Urinary bladder (tissue), 4 donors: ENCODE measurements around the gene OSTN. TPM values are rescaled to one million over a fixed set of nuclear protein-coding genes. Genes with fewer than 3 reads are reported as not detected.

ENCODE experiments used
- DNase-seq: peaks from one replicate; pipeline ENCODE4 v3.0.0-alpha.2; 2015; ENCODE audit errors: extremely low spot score
- H3K27ac ChIP-seq: one replicate; pipeline ENCODE4 v1.5.1; 2013; ENCODE audit warnings: low read depth, mild to moderate bottlenecking, moderate library complexity
- H3K36me3 ChIP-seq: one replicate; pipeline ENCODE4 v1.6.1; 2013; ENCODE audit warnings: mild to moderate bottlenecking, moderate library complexity; ENCODE audit not compliant: insufficient read depth
- H3K4me1 ChIP-seq: one replicate; pipeline ENCODE4 v1.6.1; 2013; ENCODE audit warnings: mild to moderate bottlenecking, moderate library complexity; ENCODE audit not compliant: insufficient read depth
- H3K4me3 ChIP-seq: one replicate; pipeline ENCODE4 v1.5.1; 2013; ENCODE audit warnings: low read depth, low read length
- WGBS: extraction: QIAGEN DNeasy Blood & Tissue Kit; methylation state at CpG from one replicate; pipeline ENCODE4 v1.1.7; 2013; 5-methylcytosine and 5-hydroxymethylcytosine counted together
- polyA plus RNA-seq: library from polyadenylated mRNA; stranded (reverse); fragments of 200-250 nt; gene quantifications from one replicate; pipeline ENCODE4 v1.2.3, GENCODE V29; 2013
- total RNA-seq: library from RNA; depleted of rRNA; stranded (reverse); fragments of >200 nt; gene quantifications from one replicate; pipeline ENCODE4 v1.2.3, GENCODE V29; 2014
- donor health status: healthy with polysubstance abuse.
- donor health status: healthy.

The OSTN gene
- total and polyA plus RNA-seq, 2 donors = 0.06 to 13.9 TPM

GRCh38 chr3:191294291-191294690 lies 95.2 kb downstream of the OSTN start:
- Histone ChIP-seq H3K4me1 (no peaks in the 10 kb centered on the region), H3K27ac (no peak overlapping the region), H3K4me3 (no peak overlapping the region), H3K36me3 (no peaks in the 10 kb centered on the region)
- no peak for DNase-seq
- WGBS = 99% methylated on average over 1 of the region's 1 CpG

- no peak overlapping the region for H3K4me3 ChIP-seq
- DNase-seq = no peak
- no peaks in the 10 kb centered on the region for H3K36me3 ChIP-seq
- H3K27ac ChIP-seq = no peak overlapping the region
- H3K4me1 ChIP-seq = no peaks in the 10 kb centered on the region
- 61% methylated on average over 4 of the region's 4 CpGs for WGBS
Observed at GRCh38 chr3:191296041-191296541, 97.0 kb downstream of the OSTN start.

- H3K4me3 ChIP-seq = no peak overlapping the region
Observed at GRCh38 chr3:191298846-191299245, 99.8 kb downstream of the OSTN start.

GRCh38 chr3:191300422-191300821 lies 101.4 kb downstream of the OSTN start:
- H3K27ac ChIP-seq = no peak overlapping the region
- no peaks in the 10 kb centered on the region for H3K36me3 ChIP-seq
- H3K4me1 ChIP-seq = no peaks in the 10 kb centered on the region
- 74% methylated on average over 1 of the region's 1 CpG for WGBS
- no peak overlapping the region for H3K4me3 ChIP-seq
- no peak for DNase-seq

More at GRCh38 chr3:191298846-191299245, 99.8 kb downstream of the OSTN start:
- no peak for DNase-seq
- Histone ChIP-seq H3K4me1 (no peaks in the 10 kb centered on the region), H3K36me3 (no peaks in the 10 kb centered on the region), H3K27ac (no peak overlapping the region)

- 87% methylated on average over 1 of the region's 1 CpG for WGBS
- no peak overlapping the region for H3K4me3 ChIP-seq
Observed at GRCh38 chr3:191301017-191301416, 102.0 kb downstream of the OSTN start.

DNA sequence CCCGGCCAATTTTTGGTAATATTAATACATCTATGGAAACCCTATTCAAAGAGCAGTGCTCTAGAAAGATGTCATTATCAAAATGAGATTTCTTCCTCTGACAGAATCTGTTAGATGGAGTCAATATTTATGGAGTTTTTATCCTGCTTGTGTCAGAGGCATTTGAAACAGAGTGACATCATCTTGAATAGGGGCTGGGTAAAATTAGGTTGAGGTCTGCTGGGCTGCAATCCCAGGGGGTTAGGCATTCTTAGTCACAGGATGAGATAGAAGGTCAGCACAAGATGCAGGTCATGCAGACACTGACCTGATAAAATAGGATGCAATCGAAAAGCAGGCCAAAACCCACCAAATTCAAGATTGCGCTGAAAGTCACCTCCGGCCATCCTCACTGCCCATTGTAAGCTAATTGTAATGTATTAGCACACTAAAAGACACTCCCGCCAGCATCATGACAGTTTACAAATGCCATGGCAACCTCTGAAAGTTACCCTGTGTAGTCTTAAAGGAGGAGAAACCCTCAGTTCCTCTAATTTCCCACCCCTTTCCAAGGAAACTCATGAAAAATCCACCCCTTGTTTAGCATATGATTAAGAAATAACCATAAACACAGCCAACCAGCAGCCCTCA lies 102.9 kb downstream of the OSTN start:
- no peak overlapping the region for H3K27ac ChIP-seq
- no peak overlapping the region for H3K4me3 ChIP-seq
- 95% methylated on average over 5 of the region's 5 CpGs for WGBS
- H3K4me1 ChIP-seq = no peaks in the 10 kb centered on the region
- no peak for DNase-seq
- H3K36me3 ChIP-seq = no peaks in the 10 kb centered on the region

More at GRCh38 chr3:191301017-191301416, 102.0 kb downstream of the OSTN start:
- Histone ChIP-seq H3K4me1 (no peaks in the 10 kb centered on the region), H3K36me3 (no peaks in the 10 kb centered on the region), H3K27ac (no peak overlapping the region)
- no peak for DNase-seq

GRCh38 chr3:191302451-191302850 lies 103.4 kb downstream of the OSTN start:
- Histone ChIP-seq H3K4me1 (no peaks in the 10 kb centered on the region), H3K27ac (no peak overlapping the region), H3K4me3 (no peak overlapping the region), H3K36me3 (no peaks in the 10 kb centered on the region)
- no peak for DNase-seq
- 75% methylated on average over 2 of the region's 2 CpGs for WGBS

DNA sequence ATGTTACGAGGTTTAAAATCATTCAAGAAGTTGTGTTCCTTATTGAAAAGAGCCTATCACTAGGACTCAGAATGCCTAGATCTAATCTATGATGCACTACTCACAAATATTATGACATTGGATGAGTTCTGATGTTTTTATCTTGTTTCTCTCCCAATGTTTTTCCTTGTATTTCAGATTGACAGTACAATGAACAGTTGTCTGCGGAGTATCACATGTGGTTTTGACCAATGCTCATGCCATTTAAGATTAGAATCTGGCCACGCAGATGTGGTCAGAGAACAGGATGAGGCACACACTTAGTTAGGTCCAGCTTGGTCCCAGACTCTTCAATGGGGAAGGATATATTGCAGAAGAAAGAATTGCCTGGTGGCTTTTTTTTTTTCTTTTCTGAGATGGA lies 104.6 kb downstream of the OSTN start:
- no peak for DNase-seq
- no peaks in the 10 kb centered on the region for H3K36me3 ChIP-seq
- H3K4me3 ChIP-seq = no peak overlapping the region
- H3K27ac ChIP-seq = no peak overlapping the region
- H3K4me1 ChIP-seq = no peaks in the 10 kb centered on the region
- WGBS = 77% methylated on average over 3 of the region's 3 CpGs

DNA sequence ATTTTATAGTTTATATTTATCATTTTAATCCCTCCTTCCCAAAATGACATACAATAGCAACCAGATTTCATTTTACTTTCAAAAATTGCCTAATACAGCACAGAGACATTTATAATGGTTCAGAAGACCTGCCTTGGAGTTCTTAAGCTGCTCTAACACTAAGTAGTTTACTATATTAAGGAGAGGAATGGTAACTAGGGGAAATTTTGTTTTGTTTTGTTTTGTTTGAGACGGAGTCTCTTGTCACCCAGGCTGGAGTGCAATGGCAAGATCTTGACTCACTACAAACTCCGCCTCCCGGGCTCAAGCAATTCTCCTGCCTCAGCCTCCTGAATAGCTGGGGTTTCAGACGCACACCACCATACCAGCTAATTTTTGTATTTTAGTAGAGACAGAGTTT lies 107.4 kb downstream of the OSTN start:
- WGBS = 83% methylated on average over 4 of the region's 4 CpGs
- no peak overlapping the region for H3K4me3 ChIP-seq
- H3K36me3 ChIP-seq = no peaks in the 10 kb centered on the region
- no peaks in the 10 kb centered on the region for H3K4me1 ChIP-seq
- DNase-seq = no peak
- H3K27ac ChIP-seq = no peak overlapping the region

DNA sequence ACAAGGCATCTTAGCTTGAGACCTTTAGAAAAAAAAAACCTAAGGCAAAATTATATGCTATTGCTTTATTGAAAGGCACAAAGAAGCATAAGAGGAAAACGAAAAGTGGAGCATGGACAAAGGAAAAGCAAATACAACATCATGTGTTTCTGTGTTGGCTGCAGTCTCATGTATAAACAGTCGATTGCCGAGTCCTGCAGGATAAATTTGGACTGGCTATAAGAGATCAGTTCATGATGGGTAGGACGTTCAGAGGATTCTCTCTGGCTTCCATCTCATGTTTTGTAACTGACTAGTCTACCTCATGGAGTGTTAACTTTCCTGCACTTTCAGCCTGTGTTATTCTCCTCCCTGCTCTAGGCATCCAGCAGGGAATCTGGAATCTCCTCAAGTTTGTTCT lies 108.3 kb downstream of the OSTN start:
- DNase-seq = no peak
- Histone ChIP-seq H3K4me1 (no peaks in the 10 kb centered on the region), H3K36me3 (no peaks in the 10 kb centered on the region), H3K27ac (no peak overlapping the region), H3K4me3 (no peak overlapping the region)
- WGBS = 56% methylated on average over 4 of the region's 4 CpGs

DNA sequence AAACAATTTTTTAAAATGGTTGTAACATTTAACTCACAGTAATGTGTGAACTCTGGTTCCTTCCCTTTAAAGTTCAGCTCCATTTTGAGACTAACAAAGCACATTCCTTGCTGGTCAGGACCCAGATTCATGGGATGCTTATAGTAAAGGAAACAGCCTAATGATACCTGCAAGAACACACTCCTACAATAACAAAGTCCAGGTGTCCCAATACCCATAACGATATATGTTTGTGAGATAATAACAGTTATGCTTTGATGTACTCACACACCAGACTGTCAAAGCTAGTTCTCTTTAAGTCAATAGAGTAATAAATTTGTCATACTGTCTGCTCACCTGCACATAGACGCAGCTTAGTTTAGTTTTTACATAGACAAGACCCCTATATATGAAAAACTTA lies 114.3 kb downstream of the OSTN start:
- no peak for DNase-seq
- H3K27ac ChIP-seq = no peak overlapping the region
- H3K4me1 ChIP-seq = no peaks in the 10 kb centered on the region
- 88% methylated on average over 2 of the region's 2 CpGs for WGBS
- no peaks in the 10 kb centered on the region for H3K36me3 ChIP-seq
- no peak overlapping the region for H3K4me3 ChIP-seq

GRCh38 chr3:191314109-191314728 lies 115.2 kb downstream of the OSTN start:
- no peak overlapping the region for H3K4me3 ChIP-seq
- 80% methylated on average over 5 of the region's 5 CpGs for WGBS
- no peak overlapping the region for H3K27ac ChIP-seq
- no peaks in the 10 kb centered on the region for H3K4me1 ChIP-seq
- DNase-seq = no peak
- H3K36me3 ChIP-seq = no peaks in the 10 kb centered on the region
